MV-4-11 (cell line): ENCODE data around the gene PDE4C.
"Not testable (repeated sequence)": the region's sequence is repeated elsewhere in the genome, so short reads cannot be mapped to it uniquely, and the experiment has no call there.

Experiments used
- DNase-seq: peaks from one replicate; lab custom pipeline; 2025; lab: John Stamatoyannopoulos, UW

PDE4C gene

GRCh38 chr19:18223860-18224524 lies 2.2 kb downstream of the PDE4C start:
- peak; percentile 77 for DNase-seq

- no peak for DNase-seq
Measured at GRCh38 chr19:18221815-18222725, 4.2 kb downstream of the PDE4C start.

GRCh38 chr19:18220632-18221275 lies 5.5 kb downstream of the PDE4C start:
- DNase-seq, result no peak

- no peak for DNase-seq
Measured at GRCh38 chr19:18219911-18220631, 6.2 kb downstream of the PDE4C start.

GRCh38 chr19:18218600-18218999 lies 7.6 kb downstream of the PDE4C start:
- no peak for DNase-seq

GRCh38 chr19:18218159-18218558 lies 8.1 kb downstream of the PDE4C start:
- no peak for DNase-seq

GRCh38 chr19:18216789-18217188 lies 9.4 kb downstream of the PDE4C start:
- DNase-seq, result no peak

- DNase-seq, result peak; percentile 68
Measured at GRCh38 chr19:18214779-18215433, 11.3 kb downstream of the PDE4C start.

- no peak for DNase-seq
Measured at GRCh38 chr19:18211683-18212082, 14.6 kb downstream of the PDE4C start.

- not testable (repeated sequence) for DNase-seq
Measured at GRCh38 chr19:18209912-18210311, 16.3 kb downstream of the PDE4C start.

GRCh38 chr19:18208098-18208951 lies 17.9 kb downstream of the PDE4C start:
- no peak for DNase-seq

- DNase-seq, result no peak
Measured at GRCh38 chr19:18206018-18206417, 20.2 kb downstream of the PDE4C start.

- DNase-seq, result peak; percentile 63
Measured at GRCh38 chr19:18205200-18205892, 20.9 kb downstream of the PDE4C start.

GRCh38 chr19:18204394-18205199 lies 21.6 kb downstream of the PDE4C start:
- peak; percentile 83 for DNase-seq

GRCh38 chr19:18203863-18204393 lies 22.3 kb downstream of the PDE4C start, which contains the start of gene RAB3A:
Gene RAB3A (minus strand): TSS chr19:18204042. CDS start chr19:18202740, 1,302 bp downstream.
- peak; percentile 100 for DNase-seq

GRCh38 chr19:18203408-18203862 lies 22.8 kb downstream of the PDE4C start:
- peak; percentile 57 for DNase-seq

- peak; percentile 38 for DNase-seq
Measured at GRCh38 chr19:18202778-18203407, 23.3 kb downstream of the PDE4C start.

- no peak for DNase-seq
Measured at GRCh38 chr19:18202397-18202777, 23.9 kb downstream of the PDE4C start.
